Measurements from ENCODE around the gene SLC38A8. TPM values are rescaled to one million over a fixed set of nuclear protein-coding genes. Genes with fewer than 3 reads are reported as not detected.

The SLC38A8 gene
- total RNA-seq, 1 experiment from 2014 or later, result 0.35 TPM

DNA sequence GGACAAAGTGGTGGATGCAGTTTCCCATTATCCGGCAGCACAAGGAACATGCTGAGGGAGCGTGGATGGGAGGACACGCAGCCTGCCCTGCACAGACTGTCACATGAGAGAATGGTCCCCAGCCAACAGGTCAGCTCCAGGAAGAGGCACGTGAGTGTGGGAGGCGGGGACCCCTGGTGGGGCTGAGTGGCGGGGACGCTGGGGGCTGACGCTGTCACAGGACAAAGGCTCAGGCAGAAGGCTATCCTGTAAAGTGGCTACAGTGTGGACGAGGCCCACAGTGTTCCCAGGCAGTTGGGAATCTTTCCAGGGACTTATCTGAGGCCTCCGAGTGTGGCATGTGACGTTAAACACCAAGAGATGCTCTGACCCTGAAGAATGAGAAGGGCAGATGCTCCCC lies 43.7 kb upstream of the SLC38A8 start:
- no peak overlapping the region for H3K27ac Mint-ChIP-seq
- Histone ChIP-seq H2BK15ac (ENCODE audit: low read depth, low read length) (no peak overlapping the region), H2AK5ac (ENCODE audit: insufficient read length, low read length) (no peak overlapping the region), H3K4me1 (ENCODE audit: insufficient read depth, low read length) (no peaks in the 10 kb centered on the region), H4K8ac (replicated peaks; ENCODE audit: insufficient read length, low read depth, low read length) (no peak overlapping the region), H3K4ac (ENCODE audit: low read depth, low read length) (no peak overlapping the region), H3T11ph (ENCODE audit: low read length) (no peak overlapping the region), H2BK120ac (ENCODE audit: low read depth, low read length, poor library complexity, severe bottlenecking) (no peak overlapping the region), H3K14ac (ENCODE audit: insufficient read depth, low read length) (no peak overlapping the region), H2BK5ac (ENCODE audit: insufficient read length, low read length) (no peak overlapping the region), H3K56ac (ENCODE audit: insufficient read length, low read depth, low read length) (no peak overlapping the region), H2BK20ac (ENCODE audit: low read depth, low read length, poor library complexity, severe bottlenecking) (no peak overlapping the region), H3K9me3 (ENCODE audit: control insufficient read depth, low read depth, low read length) (no peaks in the 10 kb centered on the region), H4K20me1 (ENCODE audit: control insufficient read depth, insufficient read depth, insufficient read length) (no peaks in the 10 kb centered on the region), H3K27me3 (ENCODE audit: insufficient read depth, low read length) (no peaks in the 10 kb centered on the region), H3K23me2 (ENCODE audit: insufficient read length, low read depth, low read length, poor library complexity, severe bottlenecking) (no peaks in the 10 kb centered on the region), H3K23ac (ENCODE audit: insufficient read length, low read depth, low read length) (no peak overlapping the region), H4K5ac (ENCODE audit: insufficient read length, low read depth, low read length) (no peak overlapping the region), H3K18ac (ENCODE audit: insufficient read length, low read depth, low read length) (no peak overlapping the region), H2AFZ (ENCODE audit: low read length) (no peak overlapping the region), H3K27ac (ENCODE audit: insufficient read length, low read depth, low read length) (no peak overlapping the region), H3K79me2 (ENCODE audit: insufficient read depth, low read length) (no peaks in the 10 kb centered on the region), H3K79me1 (ENCODE audit: insufficient read depth, low read depth, low read length, poor library complexity, severe bottlenecking) (no peaks in the 10 kb centered on the region), H3K4me2 (ENCODE audit: insufficient read depth, insufficient read length, low read length) (no peak overlapping the region), H2BK12ac (ENCODE audit: insufficient read length, low read depth, low read length) (no peak overlapping the region), H3K9ac (ENCODE audit: extremely low read depth, insufficient read length, low read length) (no peak overlapping the region), H4K91ac (ENCODE audit: insufficient read length, low read depth, low read length) (no peak overlapping the region)
- H3K27me3 Mint-ChIP-seq (ENCODE audit: low read depth), result no peaks in the 10 kb centered on the region
- no peak overlapping the region for H3K4me3 Mint-ChIP-seq
- H3K4me1 Mint-ChIP-seq, result no peaks in the 10 kb centered on the region
- H3K9me3 Mint-ChIP-seq, result no peaks in the 10 kb centered on the region
- DNase-seq, result no peak
- no peak for TF ChIP-seq CTCF (conservative IDR thresholded peaks at IDR 0.05)
- no CpG with 5 or more reads among the region's 11 CpGs for WGBS (ENCODE audit: extremely low coverage, insufficient read length, low lambda C conversion rate)
- H3K36me3 Mint-ChIP-seq (ENCODE audit: insufficient read depth in 1 of 3, low read depth in 3 of 3), result peaks cover 5 to 77% (median 55%) of the 10 kb centered on the region in 3 experiments; a peak in 6 of 7 replicates
